ENCODE results near the gene ETV3L.

Gene ETV3L

DNA sequence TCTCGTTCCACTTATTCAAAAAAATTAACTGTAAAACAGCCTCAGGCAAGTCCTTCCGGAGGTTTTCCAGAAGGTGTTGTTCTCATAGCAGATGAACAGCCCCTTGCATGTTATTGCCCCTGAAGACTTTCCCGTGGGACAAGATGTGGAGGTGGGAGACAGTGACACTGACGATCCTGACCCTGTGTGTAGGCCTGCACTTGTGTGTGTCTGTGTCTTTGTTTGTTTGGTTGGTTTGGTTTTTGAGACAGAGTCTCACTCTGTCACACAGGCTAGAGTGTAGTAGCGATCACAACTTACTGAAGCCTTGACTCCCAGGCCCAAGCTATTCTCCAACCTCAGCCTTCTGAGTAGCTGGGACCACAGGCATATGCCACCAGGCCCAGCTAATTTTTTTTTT is 12.6 kb downstream of the ETV3L start:
- H3K27me3 ChIP-seq (ENCODE audit: insufficient read depth, poor library complexity, severe bottlenecking): no peaks in the 10 kb centered on the region
- H3K4me1 ChIP-seq (ENCODE audit: insufficient read depth, poor library complexity, severe bottlenecking): no peaks in the 10 kb centered on the region
- ATAC-seq (ENCODE audit: low read depth): no peak
- no peak for DNase-seq (ENCODE audit: low spot score)
- H3K4me3 ChIP-seq (ENCODE audit: severe bottlenecking): no peak overlapping the region
- TF ChIP-seq, protein P1, sequence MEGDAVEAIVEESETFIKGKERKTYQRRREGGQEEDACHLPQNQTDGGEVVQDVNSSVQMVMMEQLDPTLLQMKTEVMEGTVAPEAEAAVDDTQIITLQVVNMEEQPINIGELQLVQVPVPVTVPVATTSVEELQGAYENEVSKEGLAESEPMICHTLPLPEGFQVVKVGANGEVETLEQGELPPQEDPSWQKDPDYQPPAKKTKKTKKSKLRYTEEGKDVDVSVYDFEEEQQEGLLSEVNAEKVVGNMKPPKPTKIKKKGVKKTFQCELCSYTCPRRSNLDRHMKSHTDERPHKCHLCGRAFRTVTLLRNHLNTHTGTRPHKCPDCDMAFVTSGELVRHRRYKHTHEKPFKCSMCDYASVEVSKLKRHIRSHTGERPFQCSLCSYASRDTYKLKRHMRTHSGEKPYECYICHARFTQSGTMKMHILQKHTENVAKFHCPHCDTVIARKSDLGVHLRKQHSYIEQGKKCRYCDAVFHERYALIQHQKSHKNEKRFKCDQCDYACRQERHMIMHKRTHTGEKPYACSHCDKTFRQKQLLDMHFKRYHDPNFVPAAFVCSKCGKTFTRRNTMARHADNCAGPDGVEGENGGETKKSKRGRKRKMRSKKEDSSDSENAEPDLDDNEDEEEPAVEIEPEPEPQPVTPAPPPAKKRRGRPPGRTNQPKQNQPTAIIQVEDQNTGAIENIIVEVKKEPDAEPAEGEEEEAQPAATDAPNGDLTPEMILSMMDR (IDR thresholded peaks at IDR 0.05; ENCODE audit: poor library complexity, severe bottlenecking): no peak
- H3K9me3 ChIP-seq (ENCODE audit: severe bottlenecking): no peaks in the 10 kb centered on the region
- no peaks in the 10 kb centered on the region for H3K36me3 ChIP-seq (ENCODE audit: low read depth)
- H3K27ac ChIP-seq (ENCODE audit: poor library complexity, severe bottlenecking): no peak overlapping the region

GRCh38 chr1:157086299-157086698 is 13.3 kb downstream of the ETV3L start:
- no peak overlapping the region for H3K27ac ChIP-seq (ENCODE audit: poor library complexity, severe bottlenecking)
- no peak overlapping the region for H3K4me3 ChIP-seq (ENCODE audit: severe bottlenecking)
- TF ChIP-seq, protein P1 (IDR thresholded peaks at IDR 0.05; ENCODE audit: poor library complexity, severe bottlenecking): no peak
- H3K36me3 ChIP-seq (ENCODE audit: low read depth): no peaks in the 10 kb centered on the region
- ATAC-seq (ENCODE audit: low read depth) (no peak), DNase-seq (ENCODE audit: low spot score) (no peak)
- no peaks in the 10 kb centered on the region for H3K4me1 ChIP-seq (ENCODE audit: insufficient read depth, poor library complexity, severe bottlenecking)
- no peaks in the 10 kb centered on the region for H3K27me3 ChIP-seq (ENCODE audit: insufficient read depth, poor library complexity, severe bottlenecking)
- H3K9me3 ChIP-seq (ENCODE audit: severe bottlenecking): no peaks in the 10 kb centered on the region

DNA sequence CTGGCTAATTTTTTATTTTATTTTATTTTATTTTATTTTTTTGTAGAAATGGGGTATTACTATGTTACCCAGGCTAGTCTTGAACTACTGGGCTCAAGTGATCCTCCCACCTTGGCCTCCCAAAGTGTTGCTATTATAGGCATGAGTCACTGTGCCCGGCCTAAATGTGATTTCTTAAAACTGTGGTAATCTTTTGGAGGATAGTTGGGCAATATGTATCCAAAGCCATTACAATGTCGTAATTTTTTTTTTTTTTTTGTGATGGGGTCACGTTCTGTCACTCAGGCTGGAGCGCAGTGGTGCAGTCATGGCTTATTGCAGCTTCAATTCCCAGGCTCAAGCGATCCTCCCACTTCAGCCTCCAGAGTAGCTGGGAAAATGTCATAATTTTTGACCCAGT is 14.2 kb downstream of the ETV3L start:
- H3K27ac ChIP-seq (ENCODE audit: poor library complexity, severe bottlenecking): no peak overlapping the region
- TF ChIP-seq, protein P1 (IDR thresholded peaks at IDR 0.05; ENCODE audit: poor library complexity, severe bottlenecking): no peak
- no peaks in the 10 kb centered on the region for H3K36me3 ChIP-seq (ENCODE audit: low read depth)
- DNase-seq (ENCODE audit: low spot score) (no peak), ATAC-seq (ENCODE audit: low read depth) (no peak)
- no peaks in the 10 kb centered on the region for H3K27me3 ChIP-seq (ENCODE audit: insufficient read depth, poor library complexity, severe bottlenecking)
- no peaks in the 10 kb centered on the region for H3K4me1 ChIP-seq (ENCODE audit: insufficient read depth, poor library complexity, severe bottlenecking)
- H3K9me3 ChIP-seq (ENCODE audit: severe bottlenecking): no peaks in the 10 kb centered on the region
- no peak overlapping the region for H3K4me3 ChIP-seq (ENCODE audit: severe bottlenecking)

DNA sequence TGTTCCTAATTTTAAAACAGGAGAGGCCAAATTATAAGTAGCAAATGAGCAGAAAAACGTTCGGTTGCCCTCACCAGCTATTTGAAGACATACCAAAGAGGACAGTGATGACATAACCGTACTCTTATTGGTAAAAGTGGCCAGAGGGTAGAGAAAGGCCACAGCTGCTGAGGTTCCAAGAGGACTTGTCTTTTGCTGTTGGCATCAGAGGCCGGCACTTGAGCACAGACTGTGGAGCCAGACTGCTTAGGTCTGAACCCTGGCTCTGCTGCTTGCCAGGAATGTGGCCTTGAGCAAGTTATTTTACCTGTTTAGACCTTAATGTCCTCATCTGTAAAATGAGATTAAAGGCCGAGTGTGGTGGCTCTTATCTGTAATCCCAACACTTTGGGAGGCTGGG is 14.9 kb downstream of the ETV3L start:
- H3K4me3 ChIP-seq (ENCODE audit: severe bottlenecking): no peak overlapping the region
- no peak for DNase-seq (ENCODE audit: low spot score)
- TF ChIP-seq, protein P1 (IDR thresholded peaks at IDR 0.05; ENCODE audit: poor library complexity, severe bottlenecking): no peak
- no peaks in the 10 kb centered on the region for H3K9me3 ChIP-seq (ENCODE audit: severe bottlenecking)
- no peaks in the 10 kb centered on the region for H3K4me1 ChIP-seq (ENCODE audit: insufficient read depth, poor library complexity, severe bottlenecking)
- H3K27ac ChIP-seq (ENCODE audit: poor library complexity, severe bottlenecking): no peak overlapping the region
- no peaks in the 10 kb centered on the region for H3K36me3 ChIP-seq (ENCODE audit: low read depth)
- H3K27me3 ChIP-seq (ENCODE audit: insufficient read depth, poor library complexity, severe bottlenecking): no peaks in the 10 kb centered on the region
- ATAC-seq (ENCODE audit: low read depth): no peak

DNA sequence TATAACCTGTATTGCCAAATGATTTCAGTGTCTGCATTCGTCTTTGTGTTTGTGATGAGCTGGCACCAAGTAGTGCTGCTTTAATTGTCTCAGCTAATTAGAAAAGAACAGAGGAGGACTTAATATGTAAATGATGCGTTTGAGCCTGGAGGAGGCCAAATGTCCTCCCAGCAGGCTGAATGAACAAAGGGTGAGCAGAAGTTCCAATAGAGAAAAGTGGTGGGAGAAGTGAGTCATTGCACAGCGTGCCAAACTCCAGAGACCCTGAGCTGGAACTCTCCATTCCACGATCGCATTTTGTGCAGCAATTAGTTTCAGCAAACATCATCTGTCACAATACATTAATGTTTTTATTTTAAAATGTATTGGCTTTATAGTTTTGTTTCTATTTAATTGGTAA is 17.9 kb downstream of the ETV3L start:
- H3K27ac ChIP-seq (ENCODE audit: poor library complexity, severe bottlenecking): no peak overlapping the region
- no peaks in the 10 kb centered on the region for H3K27me3 ChIP-seq (ENCODE audit: insufficient read depth, poor library complexity, severe bottlenecking)
- TF ChIP-seq, protein P1 (IDR thresholded peaks at IDR 0.05; ENCODE audit: poor library complexity, severe bottlenecking): no peak
- H3K4me3 ChIP-seq (ENCODE audit: severe bottlenecking): no peak overlapping the region
- ATAC-seq (ENCODE audit: low read depth) (no peak), DNase-seq (ENCODE audit: low spot score) (no peak)
- H3K36me3 ChIP-seq (ENCODE audit: low read depth): no peaks in the 10 kb centered on the region
- no peaks in the 10 kb centered on the region for H3K9me3 ChIP-seq (ENCODE audit: severe bottlenecking)
- no peaks in the 10 kb centered on the region for H3K4me1 ChIP-seq (ENCODE audit: insufficient read depth, poor library complexity, severe bottlenecking)
